Parathyroid adenoma (tissue), 2 donors: Measurements from ENCODE around the gene DROSHA.

Source experiments
- H2AFZ ChIP-seq: fragments of 300-600 bp; sonication (generic); one replicate; pipeline ENCODE4 v1.7.0; 2017; ENCODE audit warnings: antibody characterized with exemption, mild to moderate bottlenecking
- H3K27ac ChIP-seq: fragments of 300-600 bp; sonication (generic); one replicate; pipeline ENCODE4 v1.7.0; 2017
- H3K27me3 ChIP-seq: fragments of 300-600 bp; sonication (generic); one replicate; pipeline ENCODE4 v1.7.0; 2017; ENCODE audit warnings: low read length; ENCODE audit not compliant: control insufficient read depth, insufficient read depth
- H3K36me3 ChIP-seq: fragments of 300-600 bp; sonication (generic); one replicate; pipeline ENCODE4 v1.7.0; 2017; ENCODE audit warnings: low read length; ENCODE audit not compliant: control insufficient read depth, insufficient read depth
- H3K4me1 ChIP-seq: fragments of 300-600 bp; sonication (generic); one replicate; pipeline ENCODE4 v1.7.0; 2017; ENCODE audit warnings: control low read depth
- H3K4me2 ChIP-seq: fragments of 300-600 bp; sonication (generic); one replicate; pipeline ENCODE4 v1.7.0; 2017; ENCODE audit warnings: low read length
- H3K4me3 ChIP-seq: fragments of 300-600 bp; sonication (generic); one replicate; pipeline ENCODE4 v1.7.0; 2017; ENCODE audit warnings: low read depth, low read length
- H3K79me2 ChIP-seq: fragments of 300-600 bp; sonication (generic); one replicate; pipeline ENCODE4 v1.7.0; 2017; ENCODE audit warnings: control low read depth
- H3K9ac ChIP-seq: fragments of 300-600 bp; sonication (generic); one replicate; pipeline ENCODE4 v1.7.0; 2017; ENCODE audit warnings: mild to moderate bottlenecking
- H3K9me3 ChIP-seq: fragments of 300-600 bp; sonication (generic); one replicate; pipeline ENCODE4 v1.7.0; 2017; ENCODE audit warnings: low read length; ENCODE audit not compliant: control insufficient read depth
- CTCF ChIP-seq: fragments of 300-600 bp; sonication (generic); IDR thresholded peaks from one replicate; pipeline ENCODE4 v1.7.0; 2017; ENCODE audit warnings: antibody characterized with exemption, mild to moderate bottlenecking
- donor health status: primary hyperparathyroidism.

DROSHA gene

GRCh38 chr5:31416547-31416946 lies 115.3 kb downstream of the DROSHA start:
- Histone ChIP-seq H2AFZ (no peak overlapping the region), H3K27ac (no peak overlapping the region), H3K27me3 (no peaks in the 10 kb centered on the region), H3K4me2 (no peak overlapping the region), H3K9me3 (no peaks in the 10 kb centered on the region), H3K9ac (no peak overlapping the region), H3K4me3 (no peak overlapping the region), H3K36me3 (no peaks in the 10 kb centered on the region), H3K4me1 (peaks cover 17% of the 10 kb centered on the region), H3K79me2 (no peaks in the 10 kb centered on the region)
- no peak for TF ChIP-seq CTCF

DNA sequence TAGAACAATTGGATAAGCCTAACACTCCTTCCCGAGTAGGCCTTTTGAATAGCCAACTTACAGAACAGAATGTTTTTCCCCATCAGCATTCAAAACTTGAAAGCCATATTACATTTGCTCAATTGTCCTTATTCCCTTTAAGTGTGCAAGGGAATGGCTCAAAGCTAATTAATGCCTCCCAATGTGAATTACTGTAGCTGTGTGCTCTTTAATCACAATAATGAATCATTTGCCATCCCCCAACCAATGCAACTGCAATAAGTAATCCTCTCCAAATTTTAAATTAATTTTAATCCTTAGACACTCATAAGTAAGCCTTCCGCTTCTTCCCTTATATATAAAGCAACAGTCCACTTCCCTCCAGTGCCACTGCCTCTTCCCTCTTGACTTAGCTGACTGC lies 115.9 kb downstream of the DROSHA start:
- TF ChIP-seq CTCF: no peak
- Histone ChIP-seq H2AFZ (no peak overlapping the region), H3K36me3 (no peaks in the 10 kb centered on the region), H3K27ac (no peak overlapping the region), H3K79me2 (no peaks in the 10 kb centered on the region), H3K9me3 (no peaks in the 10 kb centered on the region), H3K9ac (no peak overlapping the region), H3K4me1 (peaks cover 17% of the 10 kb centered on the region), H3K4me2 (no peak overlapping the region), H3K27me3 (no peaks in the 10 kb centered on the region), H3K4me3 (no peak overlapping the region)

- no peak overlapping the region for H3K4me2 ChIP-seq
- H3K27ac ChIP-seq: no peak overlapping the region
- H3K36me3 ChIP-seq: no peaks in the 10 kb centered on the region
- peaks cover 17% of the 10 kb centered on the region for H3K4me1 ChIP-seq
- no peaks in the 10 kb centered on the region for H3K9me3 ChIP-seq
- no peak for TF ChIP-seq CTCF
- no peak overlapping the region for H3K4me3 ChIP-seq
- H3K79me2 ChIP-seq: no peaks in the 10 kb centered on the region
- no peak overlapping the region for H2AFZ ChIP-seq
- no peaks in the 10 kb centered on the region for H3K27me3 ChIP-seq
- H3K9ac ChIP-seq: no peak overlapping the region
Observed at GRCh38 chr5:31415009-31415923, 116.6 kb downstream of the DROSHA start.

DNA sequence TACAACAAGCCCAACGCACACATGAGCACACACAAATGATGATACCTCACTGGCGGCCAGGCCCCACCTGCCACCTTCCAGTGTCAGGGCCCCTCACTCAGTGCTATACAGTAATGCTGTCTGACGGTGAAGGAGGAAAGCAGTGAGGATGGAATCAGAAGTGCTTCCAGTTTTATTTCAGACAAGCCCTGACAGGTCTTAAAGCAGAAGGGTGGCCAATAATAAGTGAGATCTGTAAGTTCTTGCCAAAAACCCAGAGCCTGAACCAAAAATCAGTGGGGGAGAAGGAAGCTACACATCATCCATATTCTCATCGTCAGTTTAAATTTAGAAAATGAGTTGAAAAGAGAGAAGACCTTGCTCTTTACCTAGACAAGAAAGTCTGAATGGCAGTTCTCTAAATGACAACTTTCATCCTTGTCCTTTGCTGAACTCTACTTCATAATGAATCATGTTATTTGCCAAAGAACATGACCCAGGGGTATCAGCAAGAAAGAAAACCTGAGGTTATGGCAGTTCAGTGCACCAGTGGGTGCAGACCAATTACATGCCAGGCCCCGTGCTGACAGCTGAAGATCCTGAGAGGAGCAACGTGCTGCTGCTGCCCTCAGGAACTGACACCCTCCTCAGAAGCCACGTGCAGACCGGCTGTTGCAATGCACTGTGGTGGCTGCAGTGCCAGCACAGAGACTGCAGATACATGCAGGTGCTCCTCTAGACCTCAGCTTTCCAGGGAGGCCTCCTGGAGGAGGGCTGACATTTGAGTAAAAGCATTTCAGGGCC lies 118.7 kb downstream of the DROSHA start:
- Histone ChIP-seq H3K9me3 (no peaks in the 10 kb centered on the region), H3K79me2 (no peaks in the 10 kb centered on the region), H3K9ac (no peak overlapping the region), H3K4me2 (no peak overlapping the region), H3K27ac (no peak overlapping the region), H2AFZ (no peak overlapping the region), H3K27me3 (no peaks in the 10 kb centered on the region), H3K36me3 (no peaks in the 10 kb centered on the region), H3K4me3 (no peak overlapping the region), H3K4me1 (peaks cover 8% of the 10 kb centered on the region)
- TF ChIP-seq CTCF: no peak
